Parathyroid adenoma (tissue), 2 donors: ENCODE measurements around the gene ZSCAN12.

Source experiments
- H2AFZ ChIP-seq: fragments of 300-600 bp; sonication (generic); one replicate; pipeline ENCODE4 v1.7.0; 2017; ENCODE audit warnings: antibody characterized with exemption, mild to moderate bottlenecking
- H3K27ac ChIP-seq: fragments of 300-600 bp; sonication (generic); one replicate; pipeline ENCODE4 v1.7.0; 2017
- H3K27me3 ChIP-seq: fragments of 300-600 bp; sonication (generic); one replicate; pipeline ENCODE4 v1.7.0; 2017; ENCODE audit warnings: low read length; ENCODE audit not compliant: control insufficient read depth, insufficient read depth
- H3K36me3 ChIP-seq: fragments of 300-600 bp; sonication (generic); one replicate; pipeline ENCODE4 v1.7.0; 2017; ENCODE audit warnings: low read length; ENCODE audit not compliant: control insufficient read depth, insufficient read depth
- H3K4me1 ChIP-seq: fragments of 300-600 bp; sonication (generic); one replicate; pipeline ENCODE4 v1.7.0; 2017; ENCODE audit warnings: control low read depth
- H3K4me2 ChIP-seq: fragments of 300-600 bp; sonication (generic); one replicate; pipeline ENCODE4 v1.7.0; 2017; ENCODE audit warnings: low read length
- H3K4me3 ChIP-seq: fragments of 300-600 bp; sonication (generic); one replicate; pipeline ENCODE4 v1.7.0; 2017; ENCODE audit warnings: low read depth, low read length
- H3K79me2 ChIP-seq: fragments of 300-600 bp; sonication (generic); one replicate; pipeline ENCODE4 v1.7.0; 2017; ENCODE audit warnings: control low read depth
- H3K9ac ChIP-seq: fragments of 300-600 bp; sonication (generic); one replicate; pipeline ENCODE4 v1.7.0; 2017; ENCODE audit warnings: mild to moderate bottlenecking
- H3K9me3 ChIP-seq: fragments of 300-600 bp; sonication (generic); one replicate; pipeline ENCODE4 v1.7.0; 2017; ENCODE audit warnings: low read length; ENCODE audit not compliant: control insufficient read depth
- CTCF ChIP-seq: fragments of 300-600 bp; sonication (generic); IDR thresholded peaks from one replicate; pipeline ENCODE4 v1.7.0; 2017; ENCODE audit warnings: antibody characterized with exemption, mild to moderate bottlenecking
- donor health status: primary hyperparathyroidism.

ZSCAN12 gene

DNA sequence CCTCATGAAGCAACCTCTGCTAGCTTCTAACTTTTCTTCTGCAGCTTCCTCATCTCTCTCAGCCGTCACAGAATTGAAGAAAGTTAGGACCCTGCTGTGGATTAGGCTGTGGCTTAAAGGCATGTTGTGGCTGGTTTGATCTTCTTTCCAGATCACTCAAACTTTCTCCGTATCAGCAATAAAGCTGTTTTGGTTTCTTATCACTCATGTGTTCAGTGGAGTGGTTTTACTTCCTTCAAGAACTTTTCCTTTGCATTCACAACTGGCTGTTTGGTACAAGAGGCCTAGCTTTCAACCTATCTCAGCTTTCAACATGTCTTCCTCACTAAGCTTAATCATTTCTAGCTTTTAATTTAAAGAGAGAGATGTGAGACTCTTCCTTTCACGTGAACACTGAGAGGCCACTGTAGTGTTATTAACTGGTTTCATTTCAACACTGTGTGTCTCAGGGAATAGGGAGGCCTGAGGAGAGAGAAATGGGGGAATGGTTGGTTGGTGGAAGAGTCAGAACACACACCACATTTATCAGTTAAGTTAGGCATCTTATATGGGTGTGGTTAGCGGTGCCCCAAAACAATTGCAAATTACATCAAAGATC is 26.5 kb upstream of the ZSCAN12 start:
- H3K4me1 ChIP-seq: no peaks in the 10 kb centered on the region
- no peaks in the 10 kb centered on the region for H3K27me3 ChIP-seq
- TF ChIP-seq CTCF: no peak
- H3K9me3 ChIP-seq: no peaks in the 10 kb centered on the region
- no peak overlapping the region for H3K4me3 ChIP-seq
- H3K27ac ChIP-seq: no peak overlapping the region
- H3K36me3 ChIP-seq: no peaks in the 10 kb centered on the region
- no peak overlapping the region for H3K4me2 ChIP-seq
- no peak overlapping the region for H2AFZ ChIP-seq
- H3K9ac ChIP-seq: no peak overlapping the region
- H3K79me2 ChIP-seq: no peaks in the 10 kb centered on the region

GRCh38 chr6:28424163-28424562 is 24.6 kb upstream of the ZSCAN12 start:
- Histone ChIP-seq H3K4me1 (no peaks in the 10 kb centered on the region), H2AFZ (no peak overlapping the region)

DNA sequence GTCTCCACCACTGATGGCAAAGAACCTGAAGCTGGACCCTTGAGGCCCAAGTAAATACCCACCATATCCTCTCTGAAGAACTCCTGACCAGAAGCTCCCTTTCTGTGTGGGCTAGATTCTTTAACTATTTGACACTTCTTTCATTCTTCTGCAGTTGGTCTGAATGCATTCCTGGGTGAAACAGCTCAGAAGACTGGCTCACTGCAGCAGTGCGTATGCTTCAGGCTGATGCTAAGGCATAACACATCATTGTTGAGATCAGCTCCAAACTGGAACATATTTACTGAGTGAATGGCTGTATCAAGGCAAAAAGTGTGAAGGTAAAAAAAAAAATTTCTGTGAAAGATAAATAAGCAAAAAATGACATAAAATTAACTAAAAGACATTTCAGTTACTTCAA is 24.0 kb upstream of the ZSCAN12 start:
- no peaks in the 10 kb centered on the region for H3K9me3 ChIP-seq
- H3K4me2 ChIP-seq: no peak overlapping the region
- H3K79me2 ChIP-seq: no peaks in the 10 kb centered on the region
- no peak for TF ChIP-seq CTCF
- H3K4me1 ChIP-seq: no peaks in the 10 kb centered on the region
- no peak overlapping the region for H3K27ac ChIP-seq
- no peak overlapping the region for H2AFZ ChIP-seq
- no peak overlapping the region for H3K9ac ChIP-seq
- no peaks in the 10 kb centered on the region for H3K36me3 ChIP-seq
- H3K27me3 ChIP-seq: no peaks in the 10 kb centered on the region
- H3K4me3 ChIP-seq: no peak overlapping the region

More at GRCh38 chr6:28424163-28424562, 24.6 kb upstream of the ZSCAN12 start:
- Histone ChIP-seq H3K79me2 (no peaks in the 10 kb centered on the region), H3K27me3 (no peaks in the 10 kb centered on the region), H3K9me3 (no peaks in the 10 kb centered on the region), H3K4me3 (no peak overlapping the region), H3K9ac (no peak overlapping the region), H3K27ac (no peak overlapping the region), H3K36me3 (no peaks in the 10 kb centered on the region), H3K4me2 (no peak overlapping the region)
- TF ChIP-seq CTCF: no peak

DNA sequence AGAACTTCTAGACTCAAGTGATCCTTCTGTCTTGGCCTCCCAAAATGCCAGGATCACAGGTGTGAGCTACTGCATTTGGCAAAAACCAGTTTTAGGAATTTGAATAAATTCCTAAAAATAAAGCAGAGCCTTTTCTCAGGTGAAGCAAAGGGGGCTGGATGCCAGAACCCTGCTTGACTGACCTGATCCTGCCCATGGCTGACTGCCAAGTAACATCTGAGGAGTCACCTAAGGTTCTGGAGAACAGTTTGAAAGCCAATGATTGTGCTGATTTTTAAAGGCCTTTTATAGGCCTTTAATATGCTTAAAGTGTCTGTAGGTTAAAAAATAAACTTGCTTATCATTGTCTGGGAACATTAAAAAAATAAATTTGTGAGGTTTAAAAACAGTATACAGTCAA is 14.1 kb upstream of the ZSCAN12 start:
- Histone ChIP-seq H3K36me3 (no peaks in the 10 kb centered on the region), H3K4me2 (no peak overlapping the region), H3K79me2 (no peaks in the 10 kb centered on the region), H3K27me3 (no peaks in the 10 kb centered on the region), H2AFZ (no peak overlapping the region), H3K27ac (no peak overlapping the region), H3K9ac (no peak overlapping the region), H3K4me1 (no peaks in the 10 kb centered on the region), H3K9me3 (no peaks in the 10 kb centered on the region), H3K4me3 (no peak overlapping the region)
- TF ChIP-seq CTCF: no peak

GRCh38 chr6:28410767-28411166 is 11.2 kb upstream of the ZSCAN12 start:
- H3K27me3 ChIP-seq: no peaks in the 10 kb centered on the region
- H3K4me2 ChIP-seq: no peak overlapping the region
- TF ChIP-seq CTCF: no peak
- no peak overlapping the region for H2AFZ ChIP-seq
- H3K9ac ChIP-seq: no peak overlapping the region
- H3K27ac ChIP-seq: no peak overlapping the region
- no peaks in the 10 kb centered on the region for H3K9me3 ChIP-seq
- no peak overlapping the region for H3K4me3 ChIP-seq
- H3K4me1 ChIP-seq: no peaks in the 10 kb centered on the region
- H3K79me2 ChIP-seq: no peaks in the 10 kb centered on the region
- no peaks in the 10 kb centered on the region for H3K36me3 ChIP-seq
